HG02870 (cell line): Measurements from ENCODE around the gene ERC2.

Source experiments
- ATAC-seq: cut with Tn5 transposase; IDR thresholded peaks from one replicate; pipeline ENCODE4 v1.9.1; 2021; ENCODE audit warnings: mild to moderate bottlenecking, moderate library complexity; ENCODE audit not compliant: unreplicated experiment

ERC2 gene

DNA sequence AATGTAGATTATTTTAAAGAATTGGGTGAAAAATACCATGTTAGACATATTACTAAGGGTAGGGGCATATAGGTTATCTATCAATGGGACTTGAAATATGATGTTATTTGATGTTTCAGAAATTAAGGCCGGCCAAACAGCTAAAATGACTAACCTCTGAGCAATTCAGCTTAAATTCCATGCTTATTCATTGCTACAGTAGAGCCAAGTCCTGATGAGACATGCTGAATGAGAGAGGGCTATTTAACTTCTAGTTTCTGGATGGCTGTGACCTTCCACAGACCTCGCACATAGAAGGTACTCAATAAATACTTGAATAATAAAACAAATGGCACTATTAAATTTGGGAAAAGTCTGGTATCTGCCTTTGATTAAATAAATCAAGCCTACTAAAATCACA lies 805.6 kb downstream of the ERC2 start:
- ATAC-seq, result no peak

DNA sequence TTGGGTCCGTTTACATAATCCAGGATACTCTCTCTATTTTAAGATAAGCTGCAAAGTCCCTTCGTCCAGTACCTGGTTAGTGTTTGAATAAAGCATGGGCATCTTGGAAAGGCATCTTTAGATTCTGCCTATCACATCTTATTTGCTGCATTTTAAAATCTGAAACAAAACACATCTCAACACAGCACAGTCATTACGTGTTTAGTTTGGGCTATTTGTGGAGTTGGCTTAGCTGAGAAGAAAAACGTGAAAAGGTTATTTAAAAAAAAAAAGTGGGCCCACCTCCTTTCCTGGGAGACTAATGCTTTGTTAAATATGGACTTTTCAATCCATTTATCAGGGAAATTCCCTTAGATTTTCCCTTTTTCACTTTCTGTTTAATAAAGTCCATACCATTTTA lies 806.7 kb downstream of the ERC2 start:
- no peak for ATAC-seq

DNA sequence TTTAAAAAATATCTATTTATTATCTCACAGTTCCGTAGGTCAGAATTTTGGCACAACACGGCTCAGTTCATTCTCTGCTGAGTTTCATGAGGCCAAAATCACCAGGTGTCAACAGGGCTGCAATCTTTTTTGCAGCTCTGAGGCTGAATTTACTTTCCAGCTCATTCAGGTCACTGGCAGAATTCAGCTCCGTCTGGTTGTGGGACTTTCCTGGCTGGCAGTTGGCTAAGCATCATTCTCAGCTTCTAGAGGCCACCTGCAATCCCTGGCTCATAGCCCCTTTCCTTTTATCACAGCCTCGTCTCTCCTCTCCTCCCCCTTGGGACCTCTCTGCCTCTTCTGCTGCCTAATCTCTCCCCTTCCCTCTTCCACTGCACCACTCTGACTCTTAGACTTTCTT lies 807.1 kb downstream of the ERC2 start:
- ATAC-seq, result peak; percentile 33

DNA sequence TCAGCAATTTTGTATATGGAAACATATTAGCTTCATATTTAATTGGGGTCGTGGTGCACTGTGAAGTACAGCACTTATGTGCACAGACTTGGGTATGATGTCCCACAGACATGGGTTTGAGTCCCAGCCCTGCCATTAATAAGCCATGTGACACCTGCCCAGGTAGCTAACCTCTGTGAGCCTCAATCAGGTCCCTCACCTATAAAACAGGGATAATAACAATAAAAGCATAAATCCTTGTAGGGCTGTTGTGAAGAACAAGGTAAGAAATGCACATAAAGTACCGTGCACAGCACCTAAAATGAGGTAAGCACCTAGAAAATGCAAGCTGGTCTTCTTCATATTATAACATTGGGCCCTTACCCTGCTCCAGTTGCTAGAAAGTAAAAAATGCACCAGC lies 807.6 kb downstream of the ERC2 start:
- ATAC-seq, result no peak

DNA sequence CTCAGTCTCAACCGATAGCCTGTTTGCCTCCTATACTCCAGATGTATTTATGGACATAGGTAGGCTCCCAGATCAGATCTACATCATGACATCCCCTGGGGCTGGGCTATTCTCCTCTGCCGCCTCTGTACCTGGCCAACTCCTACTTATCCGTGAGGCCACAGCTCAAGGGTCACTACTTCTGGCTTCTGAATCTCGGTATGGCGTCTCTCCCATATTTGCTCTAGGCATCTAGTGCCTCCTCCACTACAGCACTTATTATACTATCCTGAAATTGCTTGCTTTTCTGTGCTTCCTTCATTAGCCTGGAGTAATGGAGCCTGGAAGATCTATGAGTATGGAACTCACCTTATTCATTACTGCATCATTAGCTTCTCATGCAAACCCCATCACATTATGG lies 808.6 kb downstream of the ERC2 start:
- no peak for ATAC-seq

DNA sequence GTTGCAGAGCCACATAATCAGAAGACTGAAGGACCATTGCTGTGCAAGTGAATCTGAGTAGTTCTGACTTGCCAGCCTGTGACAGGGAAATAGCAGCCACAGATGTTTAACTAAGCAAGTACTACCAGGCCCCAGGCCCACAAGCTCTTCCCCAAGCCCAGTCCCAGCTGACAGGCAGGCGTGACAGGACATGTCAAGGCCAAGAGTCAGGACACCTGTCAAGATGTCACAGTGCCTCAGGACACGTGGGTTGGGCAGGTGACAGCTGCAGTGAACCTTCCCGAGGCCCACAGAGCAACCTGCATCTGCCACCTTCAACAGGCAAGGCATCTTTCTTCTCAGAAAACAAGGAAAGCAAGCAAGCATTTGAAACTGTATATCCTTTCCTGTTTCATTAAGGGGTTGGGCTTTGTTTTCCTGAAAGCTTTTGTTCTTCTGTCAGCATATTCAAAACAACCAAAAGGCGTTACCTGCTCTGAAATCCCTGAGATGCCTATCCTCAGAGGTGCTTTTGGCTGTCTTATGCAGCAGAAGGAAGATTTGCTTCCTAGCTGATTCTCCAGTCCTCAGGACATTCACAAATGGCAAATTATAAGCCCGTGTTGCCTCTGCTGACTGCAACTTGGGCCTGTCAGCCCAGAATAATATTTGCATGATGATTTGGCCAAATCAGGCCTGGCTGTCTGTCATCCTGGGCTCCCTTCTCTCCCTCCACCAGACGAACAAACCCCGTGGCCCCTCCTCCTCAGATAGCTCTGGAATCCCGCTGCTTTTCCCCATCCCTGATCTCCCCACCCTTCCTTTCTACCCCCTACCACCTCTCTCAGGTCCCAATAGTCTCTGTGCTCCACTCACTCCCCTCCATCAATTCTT lies 809.3 kb downstream of the ERC2 start:
- peak; percentile 36 for ATAC-seq

DNA sequence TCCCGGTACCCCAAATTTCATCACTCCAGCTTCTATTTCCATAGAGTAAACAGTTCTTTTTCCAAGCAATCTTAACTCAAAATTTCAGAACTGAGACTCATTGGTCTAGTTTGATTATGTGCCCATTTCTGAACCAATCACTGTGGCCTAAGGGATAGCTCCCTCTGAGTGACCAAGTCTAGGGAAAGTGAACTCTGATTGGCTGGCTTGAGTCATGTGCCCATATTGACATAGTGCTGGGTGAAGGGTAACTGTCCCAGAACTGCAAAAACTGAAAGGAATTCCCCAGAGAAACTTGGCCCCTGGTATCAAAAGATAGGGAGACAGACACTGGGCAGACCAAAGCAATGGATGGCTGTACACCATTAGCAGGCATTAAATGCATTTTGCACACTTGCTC lies 810.0 kb downstream of the ERC2 start:
- peak; percentile 9 for ATAC-seq

DNA sequence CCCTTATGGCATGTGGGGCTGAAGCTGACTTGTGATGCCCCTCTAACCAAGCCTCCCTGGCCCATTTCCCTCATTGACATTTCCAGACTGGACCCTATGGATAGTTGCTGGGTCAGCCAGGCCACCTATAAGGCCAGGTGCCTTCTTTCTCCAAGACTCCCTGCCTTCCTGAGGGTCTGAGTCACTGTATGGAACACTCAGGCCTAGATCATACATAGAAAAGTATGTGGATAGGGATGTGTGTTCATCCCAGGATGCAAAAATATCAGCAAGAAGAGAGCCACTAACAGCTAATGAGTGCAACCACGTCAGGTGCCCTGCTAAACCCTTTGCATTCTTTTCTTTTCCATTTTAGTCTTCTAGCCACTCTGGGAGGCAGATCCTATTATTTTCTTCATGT lies 812.7 kb downstream of the ERC2 start:
- ATAC-seq, result no peak

DNA sequence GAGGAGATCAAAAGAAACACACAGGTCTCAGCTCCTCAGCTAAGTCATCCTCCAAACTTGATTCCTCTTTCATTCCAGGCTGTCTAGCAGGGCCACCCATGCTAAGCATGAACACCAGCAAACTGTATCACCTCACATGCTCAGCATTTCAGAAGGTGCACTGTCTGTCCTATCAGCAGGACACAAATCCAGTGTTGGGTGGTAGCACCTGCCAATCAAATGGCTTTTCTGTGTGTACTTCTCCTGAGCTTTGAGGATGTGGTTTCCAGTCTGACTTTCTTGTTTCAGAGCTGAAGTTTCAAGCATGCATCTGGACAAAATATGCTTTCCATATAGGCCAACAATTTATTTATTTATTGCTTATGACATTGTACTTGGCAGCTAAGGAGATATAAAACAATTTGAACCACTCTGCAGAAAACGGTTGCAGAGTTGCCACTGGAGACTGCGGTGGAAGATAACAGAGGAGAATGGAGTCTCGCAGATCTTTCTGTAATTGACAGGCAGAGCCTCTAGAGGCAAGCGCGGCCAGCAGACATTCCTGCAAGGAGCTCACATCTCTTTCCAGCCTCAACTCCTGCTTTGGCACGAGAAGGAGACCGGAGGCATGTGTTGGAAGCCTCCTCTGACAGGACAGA lies 814.0 kb downstream of the ERC2 start:
- peak; percentile 82 for ATAC-seq

DNA sequence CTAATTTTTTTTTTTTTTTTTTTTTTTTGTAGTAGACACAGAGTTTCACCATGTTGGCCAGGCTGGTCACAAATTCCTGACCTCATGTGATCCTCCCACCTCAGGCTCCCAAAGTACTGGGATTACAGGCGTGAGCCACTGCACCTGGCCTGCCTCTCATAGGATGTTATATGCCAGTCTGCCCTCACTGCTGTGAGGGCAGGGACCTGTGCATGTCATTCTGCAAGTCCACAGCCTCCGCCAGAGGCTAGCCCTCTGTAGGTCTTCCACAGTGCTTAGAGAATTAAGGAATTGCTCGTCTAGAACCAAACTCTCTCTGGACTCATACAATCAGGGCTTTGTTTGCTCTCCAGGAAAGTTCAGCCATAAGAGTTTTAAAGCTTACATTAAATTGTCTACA lies 817.3 kb downstream of the ERC2 start:
- ATAC-seq, result no peak

DNA sequence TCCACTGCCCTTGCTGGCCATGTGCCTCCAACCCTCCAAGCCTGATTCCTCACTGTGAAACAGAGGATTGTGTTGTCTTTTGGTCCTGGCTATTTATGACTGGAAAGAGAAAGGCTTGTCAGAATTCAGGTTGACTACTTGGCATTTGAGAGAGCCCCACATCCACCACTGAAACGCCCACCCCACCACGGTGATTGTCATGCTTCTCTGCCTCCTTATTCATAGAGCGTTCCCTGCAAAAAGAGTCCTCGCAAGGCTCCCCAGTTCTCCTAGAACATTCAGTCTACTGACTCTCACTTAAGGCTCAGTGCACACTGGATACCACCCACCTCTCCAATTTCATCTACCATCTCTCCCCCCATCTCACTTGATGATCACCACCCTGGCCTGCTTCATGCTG lies 818.3 kb downstream of the ERC2 start:
- no peak for ATAC-seq

DNA sequence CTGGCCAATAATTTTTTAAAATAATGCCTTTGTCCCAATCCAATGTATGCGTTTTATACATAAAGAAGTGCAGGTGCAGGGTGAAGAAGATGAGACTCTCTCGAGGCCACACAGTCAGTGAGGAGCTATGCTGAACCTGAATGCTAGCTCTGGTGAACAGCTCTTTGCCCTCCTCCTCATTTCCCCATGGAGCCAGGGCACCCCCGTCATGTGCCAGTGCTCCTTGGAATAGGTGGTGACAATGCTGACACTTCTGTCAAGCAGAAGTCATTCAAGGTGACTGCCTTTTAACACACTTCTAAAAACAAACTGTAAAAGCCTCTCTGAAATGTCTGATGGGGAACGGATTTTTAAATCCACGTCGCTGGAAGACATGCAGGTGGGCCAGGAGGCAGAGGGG lies 818.7 kb downstream of the ERC2 start:
- ATAC-seq, result no peak

DNA sequence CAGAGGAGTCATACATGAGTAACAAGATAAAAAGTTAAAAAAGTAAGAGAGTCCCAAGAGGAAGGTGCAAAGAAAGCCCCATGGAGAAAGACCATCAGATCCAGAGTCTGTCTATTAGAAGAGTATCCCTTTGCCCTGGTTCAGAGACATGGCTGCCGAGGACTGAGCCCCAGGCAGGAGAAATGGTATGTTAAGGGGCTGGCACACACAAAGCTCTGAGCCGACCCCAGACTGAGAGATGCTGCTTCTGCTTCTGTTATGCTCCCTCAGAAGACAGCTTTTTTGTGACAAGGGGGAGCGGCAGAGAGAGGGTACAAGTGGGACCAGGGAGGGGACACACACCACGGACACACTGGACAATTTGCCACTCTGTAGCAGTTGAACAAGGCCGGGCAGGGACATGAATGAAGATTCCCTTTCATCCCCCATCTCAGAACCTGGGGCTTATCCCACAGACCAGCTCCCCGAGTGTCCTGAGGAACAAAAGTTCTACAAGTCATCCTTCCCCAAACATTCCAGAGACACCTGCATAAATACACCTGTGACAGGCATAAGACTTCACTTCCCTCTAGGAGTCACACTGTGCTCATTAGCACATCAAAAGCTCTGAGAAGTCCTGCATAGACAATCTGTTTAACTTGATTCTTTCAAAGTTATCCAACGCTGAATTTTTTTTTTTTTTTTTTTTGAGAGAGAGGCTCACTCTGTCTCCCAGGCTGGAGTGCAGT lies 819.5 kb downstream of the ERC2 start:
- no peak for ATAC-seq

DNA sequence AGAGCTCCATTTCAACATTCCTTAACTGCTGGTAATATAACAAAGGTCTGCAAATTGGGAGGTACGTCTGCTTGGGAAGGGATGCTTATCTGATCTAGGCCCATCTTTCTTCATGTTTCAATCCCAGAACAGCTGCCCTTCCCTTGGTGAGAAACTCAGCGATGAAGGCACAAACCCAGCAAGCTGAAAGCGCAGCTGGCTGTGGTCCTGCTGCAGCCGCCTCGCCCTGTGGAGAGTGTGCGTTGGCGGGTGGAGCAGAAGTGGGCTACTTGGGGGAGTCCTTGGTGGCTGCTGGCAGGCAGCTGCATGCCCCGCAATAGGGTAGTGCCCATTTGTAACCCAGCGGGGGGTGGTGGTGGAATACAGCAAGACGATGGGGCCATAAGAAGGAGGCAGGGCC lies 820.6 kb downstream of the ERC2 start:
- no peak for ATAC-seq

DNA sequence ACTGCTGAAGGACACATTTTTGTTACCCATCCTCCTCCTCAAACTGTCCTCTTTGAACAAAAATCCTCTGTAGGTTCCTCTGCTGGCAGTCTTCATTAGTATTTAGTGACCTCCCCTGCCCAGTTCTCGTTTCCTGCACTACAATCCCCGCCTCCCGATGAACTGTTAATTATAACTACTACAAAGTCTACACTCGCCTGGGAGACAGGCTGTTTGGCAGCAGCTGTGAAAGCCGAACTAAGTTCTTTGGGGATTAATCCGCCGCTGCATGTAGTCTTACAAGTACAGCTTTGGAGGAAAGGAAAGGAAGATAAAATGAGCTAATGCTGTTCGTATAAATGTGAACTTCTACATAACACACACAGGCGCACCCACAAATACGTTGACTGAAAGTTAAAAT lies 821.2 kb downstream of the ERC2 start:
- ATAC-seq, result no peak

DNA sequence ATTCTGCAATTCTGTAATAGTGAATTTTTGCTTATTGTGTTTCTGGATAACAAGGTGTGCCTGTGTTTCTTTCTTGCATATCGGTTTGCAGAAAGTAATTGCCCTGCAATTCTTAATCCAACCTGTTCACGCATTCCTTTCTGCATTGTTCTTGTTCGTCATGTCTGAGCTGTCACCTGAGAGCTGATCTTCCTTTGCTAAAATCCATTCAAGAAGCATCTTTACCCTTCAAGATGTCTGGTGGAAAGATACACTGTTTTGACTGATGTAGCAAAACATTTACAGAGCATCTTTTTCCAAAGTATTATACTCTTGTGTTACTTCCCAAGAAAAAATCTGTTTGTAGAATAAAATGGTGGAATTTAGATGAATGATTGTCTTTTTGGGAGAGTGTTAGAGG lies 822.1 kb downstream of the ERC2 start:
- no peak for ATAC-seq

DNA sequence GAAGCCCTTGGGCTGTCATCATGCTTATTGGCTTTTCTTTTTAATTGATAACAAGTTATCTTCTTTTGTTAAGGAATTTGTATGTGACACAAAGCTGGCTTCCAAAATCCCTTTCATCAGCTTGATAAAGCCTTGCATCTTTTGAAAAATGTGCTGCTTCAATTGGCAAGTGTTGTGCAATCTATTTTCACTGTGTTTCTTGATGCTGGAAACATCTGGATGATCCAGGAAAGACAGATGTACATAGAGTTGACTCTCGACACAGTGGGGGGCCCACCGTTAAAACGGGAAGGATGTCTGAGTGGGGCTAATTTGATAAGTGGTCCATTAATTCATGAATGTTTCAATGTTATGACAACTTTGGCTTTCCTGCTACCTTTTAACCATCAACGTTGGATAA lies 822.8 kb downstream of the ERC2 start:
- ATAC-seq, result no peak

DNA sequence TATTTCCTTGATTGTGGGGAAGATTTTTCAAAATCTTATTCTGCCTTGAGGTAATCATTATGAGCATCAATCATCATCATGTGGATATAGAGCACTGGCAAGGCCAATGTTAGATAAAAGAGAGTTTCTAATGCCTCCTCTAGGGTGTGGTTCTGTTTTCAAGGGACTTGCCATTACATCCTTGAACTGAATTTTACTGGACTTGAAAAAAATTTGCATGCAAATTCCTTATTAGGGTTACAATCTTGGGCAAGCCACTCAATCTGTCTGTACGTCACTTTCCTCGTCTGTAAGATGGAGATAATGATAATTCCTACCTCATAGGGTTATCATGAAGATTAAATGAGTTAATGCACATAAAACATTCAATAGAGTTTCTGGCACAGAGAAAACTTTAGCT lies 825.0 kb downstream of the ERC2 start:
- ATAC-seq, result no peak

DNA sequence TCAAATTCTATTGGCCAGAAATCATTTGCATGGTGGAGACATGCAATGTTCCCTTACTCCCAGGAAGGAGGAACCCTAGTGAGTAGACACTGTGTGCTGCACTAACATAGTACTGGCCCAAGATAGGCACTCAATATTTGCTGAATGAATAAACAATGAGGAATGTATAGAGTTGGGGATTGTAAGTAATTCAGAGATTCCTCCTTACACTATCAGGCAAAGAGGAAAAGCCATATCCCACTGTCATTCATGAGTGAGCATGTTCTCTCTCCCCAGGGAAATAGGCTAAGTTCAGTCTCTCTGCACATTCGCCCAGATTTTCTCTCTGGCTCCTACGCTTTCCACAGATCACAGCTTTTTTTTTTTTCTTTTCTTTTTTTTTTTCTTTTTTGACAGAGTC lies 826.3 kb downstream of the ERC2 start:
- ATAC-seq, result no peak

DNA sequence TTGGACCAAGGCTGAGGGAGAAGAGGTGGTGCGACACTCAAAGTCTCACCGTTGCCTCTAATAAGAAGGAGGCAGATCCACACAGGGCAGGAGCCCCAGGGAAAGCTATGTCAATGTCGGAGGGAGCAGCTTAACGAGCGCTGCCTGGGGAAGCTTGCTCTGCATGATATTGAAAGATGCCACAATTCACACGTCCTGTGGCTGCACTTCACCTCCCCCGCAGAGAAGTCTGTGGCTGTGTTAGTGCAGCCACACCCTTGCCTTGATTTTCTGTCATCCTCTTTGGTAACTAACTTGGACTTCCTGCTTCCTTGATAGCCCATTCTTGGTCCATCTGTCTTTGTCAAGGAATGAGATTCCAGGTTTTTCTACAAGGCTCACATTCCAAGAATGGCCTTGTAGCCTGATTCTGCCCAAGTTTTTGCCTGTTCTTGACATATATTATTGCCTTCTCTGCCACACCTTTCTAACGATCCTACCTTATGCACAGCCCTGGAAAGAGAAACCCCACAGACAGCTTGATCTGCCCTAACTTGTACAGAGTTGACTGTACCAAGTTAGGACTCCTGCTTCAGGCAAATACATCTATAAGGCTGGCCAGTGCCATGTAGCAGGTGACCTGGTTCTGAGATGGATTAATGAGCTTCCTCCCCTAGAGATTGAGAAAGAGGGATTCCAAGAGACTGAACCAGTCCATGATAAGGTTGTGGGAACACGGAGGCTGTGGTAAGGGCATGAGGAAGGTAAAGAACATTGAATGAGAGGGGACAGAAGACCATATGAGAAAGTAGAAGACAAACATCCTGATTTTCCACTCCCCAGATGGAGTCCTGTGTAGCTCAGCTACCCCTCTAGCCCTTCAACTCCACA lies 828.1 kb downstream of the ERC2 start:
- no peak for ATAC-seq

DNA sequence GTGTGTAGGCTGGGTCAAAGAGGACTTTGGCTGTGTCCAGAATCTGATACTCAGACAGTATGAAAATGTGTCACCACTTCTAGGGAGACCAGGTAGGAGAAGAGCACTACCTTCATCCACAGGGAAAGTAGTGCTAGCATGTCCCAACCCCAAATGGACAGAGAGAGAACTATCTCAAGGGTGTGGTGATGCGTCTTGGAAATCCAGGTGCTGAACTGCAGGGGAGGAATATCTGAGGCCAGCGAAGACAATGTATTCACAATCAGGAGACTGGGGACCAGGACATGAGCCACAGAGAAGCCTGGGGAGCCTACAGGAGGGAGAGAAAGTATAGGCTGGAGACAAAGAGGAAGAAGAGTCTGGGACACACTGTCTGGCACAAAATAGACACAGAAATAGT lies 829.1 kb downstream of the ERC2 start:
- no peak for ATAC-seq
